ENCODE measurements around the gene CHD1.

Gene CHD1

DNA sequence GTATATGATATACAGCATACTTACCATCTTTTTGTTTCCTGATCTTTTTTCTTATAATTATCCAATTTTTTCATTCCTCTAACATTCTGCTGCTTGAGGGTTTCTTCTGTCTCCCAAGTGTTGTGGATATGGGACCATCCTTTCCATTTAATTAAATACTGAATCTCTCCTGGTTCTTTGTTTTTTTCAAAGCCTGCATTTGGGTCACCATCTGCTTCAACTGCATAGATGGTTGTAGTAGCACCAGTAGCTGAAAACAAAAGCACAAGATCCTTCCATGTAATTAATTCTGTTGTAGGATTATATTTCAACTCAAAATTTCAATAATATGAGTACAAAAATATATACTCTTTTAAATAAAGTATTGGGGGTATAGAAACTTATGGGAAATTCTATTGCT, 29.4 kb downstream of the CHD1 start:
- DNase-seq (ENCODE audit: low read depth): no peak

DNA sequence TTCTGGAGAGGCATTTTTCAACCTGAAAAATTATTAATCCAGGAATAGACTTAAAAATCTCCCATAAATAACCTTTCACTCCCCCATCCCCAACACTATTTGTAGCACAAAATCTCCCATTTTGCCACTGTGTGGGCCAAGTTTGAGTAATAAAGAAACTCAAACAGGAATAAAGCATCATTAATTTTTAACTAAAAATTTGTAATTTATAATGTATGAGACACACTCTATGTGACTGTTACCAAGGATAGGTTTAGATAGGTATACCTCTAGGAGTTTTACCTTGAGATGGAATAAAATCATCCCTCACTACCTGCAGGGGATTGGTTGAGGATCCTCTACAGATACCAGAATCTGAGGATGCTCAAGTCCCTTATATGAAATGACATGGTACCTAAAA, 30.1 kb downstream of the CHD1 start:
- no peak for DNase-seq (ENCODE audit: low read depth)

DNA sequence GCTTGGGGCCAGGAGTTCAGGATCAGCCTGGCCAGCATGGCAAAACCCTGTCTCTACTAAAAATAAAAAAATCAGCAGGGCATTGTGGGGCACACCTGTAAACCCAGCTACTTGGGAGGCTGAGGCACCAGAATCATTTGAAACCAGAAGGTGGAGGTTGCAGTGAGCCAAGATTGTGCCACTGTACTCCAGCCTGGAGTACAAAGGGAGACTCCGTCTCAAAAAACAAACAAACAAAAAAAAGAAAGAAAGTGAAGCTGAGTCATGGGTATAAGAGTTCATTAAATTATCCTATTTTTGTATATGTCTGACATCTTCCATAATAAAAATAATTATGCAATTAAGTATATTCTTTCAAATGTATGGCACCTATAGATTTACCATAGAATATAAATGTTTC, 37.2 kb downstream of the CHD1 start:
- DNase-seq (ENCODE audit: low read depth): no peak

DNA sequence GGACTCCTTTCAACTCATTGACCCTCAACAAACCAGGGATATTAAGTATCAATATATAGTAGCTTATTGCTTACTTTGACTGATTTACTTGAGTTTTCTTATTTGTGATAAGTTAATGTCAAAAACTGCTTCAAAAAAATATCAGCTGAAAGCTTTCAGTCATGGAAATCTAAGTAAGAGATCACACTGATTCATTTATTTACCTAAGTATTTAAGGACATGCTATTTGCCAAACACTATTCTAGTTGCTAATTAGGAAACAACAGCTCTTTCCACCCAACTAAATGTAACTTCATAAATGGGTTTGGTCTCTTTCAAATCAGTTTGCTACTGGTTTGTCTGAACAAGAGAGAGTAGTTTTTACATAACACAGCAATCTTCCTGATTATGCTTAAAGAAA, 48.2 kb downstream of the CHD1 start:
- no peak for DNase-seq (ENCODE audit: low read depth)

DNA sequence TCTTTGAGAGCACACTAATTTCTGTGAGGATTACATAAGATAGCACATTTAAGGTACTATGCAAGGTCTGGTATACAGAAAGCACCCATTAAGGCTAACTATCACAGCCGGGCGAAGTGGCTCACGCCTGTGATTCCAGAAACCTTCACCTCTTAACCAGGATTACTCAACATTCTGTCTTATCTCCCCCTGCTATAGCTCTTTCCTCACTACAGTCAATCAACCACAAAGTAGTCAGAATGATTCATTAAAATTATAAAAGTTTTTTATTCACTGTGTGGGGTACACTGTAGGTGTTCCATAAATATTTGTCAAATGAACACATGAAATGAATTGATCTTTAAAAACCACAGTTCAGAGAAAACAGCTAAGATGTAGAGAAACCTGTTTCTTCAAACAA, 48.7 kb downstream of the CHD1 start:
- no peak for DNase-seq (ENCODE audit: low read depth)

DNA sequence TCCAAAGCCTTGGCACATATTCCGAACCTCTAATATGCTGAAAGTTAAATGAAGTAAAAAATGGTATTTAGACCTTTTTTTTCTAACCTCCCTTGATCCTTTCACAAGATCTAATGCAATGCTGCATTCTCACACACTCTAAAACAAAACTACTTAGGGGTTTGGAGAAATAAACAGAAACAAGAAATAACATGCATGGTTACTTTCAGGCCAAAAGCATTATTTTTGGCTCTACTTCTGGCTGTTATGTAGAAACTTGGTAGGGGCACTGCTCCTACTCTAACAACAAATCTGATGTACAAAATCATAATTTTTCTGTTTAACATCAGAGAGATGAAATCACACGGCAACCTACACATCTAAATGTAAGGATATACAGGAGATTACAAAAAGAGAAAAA, 51.2 kb downstream of the CHD1 start:
- DNase-seq (ENCODE audit: low read depth): no peak

DNA sequence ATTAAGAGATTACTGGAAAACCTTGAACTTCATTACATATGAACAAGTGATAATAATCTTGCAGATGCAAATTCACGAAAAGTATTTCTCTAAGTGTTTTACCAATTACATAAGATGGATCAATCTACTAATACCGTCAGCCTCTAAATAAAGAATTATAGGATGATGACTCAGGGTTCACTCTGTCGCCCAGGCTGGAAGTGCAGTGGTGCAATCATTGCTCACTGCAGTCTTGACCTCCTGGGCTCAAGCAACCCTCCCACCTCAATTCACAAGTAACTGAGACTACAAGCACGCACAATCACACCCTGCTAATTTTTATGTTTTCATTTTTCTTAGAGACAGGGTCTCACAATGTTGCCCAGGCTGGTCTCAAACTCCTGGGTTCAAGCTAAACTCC, 56.1 kb downstream of the CHD1 start:
- DNase-seq (ENCODE audit: low read depth): no peak

DNA sequence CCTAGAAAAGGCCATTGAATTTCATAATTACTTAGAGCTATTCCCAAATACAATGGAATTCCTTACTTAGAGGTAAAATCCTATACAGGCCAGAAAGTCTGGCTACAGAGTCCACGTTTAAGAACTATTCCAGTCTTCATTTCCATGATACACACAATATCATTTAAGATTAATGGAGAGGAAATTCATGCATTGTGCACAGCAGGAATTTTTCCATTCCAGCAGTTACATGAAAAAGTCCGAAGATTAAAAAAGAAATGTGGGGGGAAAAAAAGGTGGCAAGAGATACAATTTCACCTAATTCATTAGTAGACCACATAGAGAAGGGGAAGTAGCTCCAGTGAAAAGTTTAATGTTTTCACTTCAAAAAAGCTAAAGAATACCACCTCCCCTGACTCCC, 63.1 kb downstream of the CHD1 start:
- DNase-seq (ENCODE audit: low read depth): no peak

DNA sequence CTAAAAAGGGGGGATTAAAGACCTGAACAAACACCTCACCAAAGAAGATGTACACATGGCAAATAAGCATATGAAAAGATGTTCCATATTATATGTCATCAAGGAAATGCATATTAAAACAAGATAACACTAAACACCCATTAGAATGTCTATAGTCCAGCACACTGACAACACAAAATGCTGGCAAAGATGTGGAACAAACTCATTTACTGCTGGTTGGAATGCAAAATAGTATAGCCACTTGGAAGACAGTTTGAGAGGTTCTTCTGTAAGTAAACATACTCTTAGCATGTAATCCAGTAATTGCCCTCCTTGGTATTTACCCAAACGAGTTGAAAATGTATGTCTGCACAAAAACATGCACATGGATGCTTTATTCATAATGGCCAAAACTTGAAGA, 81.8 kb downstream of the CHD1 start:
- no peak for DNase-seq (ENCODE audit: low read depth)

DNA sequence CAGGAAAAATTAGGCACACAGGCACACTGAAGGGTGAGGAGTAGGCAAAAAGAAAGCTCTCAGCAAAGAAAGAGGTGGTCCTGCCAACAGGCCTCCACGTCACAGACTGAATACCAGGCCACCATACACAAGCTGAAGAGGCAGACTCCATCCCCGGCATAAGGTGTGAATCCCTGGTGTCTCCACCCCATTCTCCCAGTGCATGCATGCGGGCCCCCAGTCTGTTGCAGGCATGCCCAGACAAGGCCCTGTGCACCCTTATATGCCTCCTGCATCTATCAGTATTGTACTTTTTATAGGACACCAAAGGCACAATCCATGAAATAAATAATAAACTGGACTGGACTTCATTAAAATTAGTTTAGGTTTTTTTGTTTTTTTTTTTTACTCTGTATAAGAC, 82.3 kb downstream of the CHD1 start:
- DNase-seq (ENCODE audit: low read depth): no peak

DNA sequence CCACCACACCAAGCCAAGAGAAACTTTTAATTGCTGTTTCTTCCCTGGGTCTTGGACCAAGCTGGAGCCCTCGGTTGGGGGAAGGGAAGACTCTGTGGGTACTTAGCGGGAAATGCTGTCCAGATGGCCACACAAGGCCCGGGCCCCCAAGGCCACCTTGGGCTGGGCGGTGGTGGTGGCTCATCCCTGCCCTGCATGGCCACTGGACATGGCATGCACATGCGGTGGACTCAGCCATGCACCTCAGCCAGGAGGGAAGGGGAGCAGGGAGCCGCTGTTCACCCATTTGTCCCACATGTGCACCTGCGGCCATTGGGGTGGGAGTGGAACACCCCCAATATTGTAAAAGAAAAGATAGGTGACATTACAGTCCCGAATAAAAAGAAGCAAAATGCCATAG, 82.9 kb downstream of the CHD1 start:
- DNase-seq (ENCODE audit: low read depth): no peak

DNA sequence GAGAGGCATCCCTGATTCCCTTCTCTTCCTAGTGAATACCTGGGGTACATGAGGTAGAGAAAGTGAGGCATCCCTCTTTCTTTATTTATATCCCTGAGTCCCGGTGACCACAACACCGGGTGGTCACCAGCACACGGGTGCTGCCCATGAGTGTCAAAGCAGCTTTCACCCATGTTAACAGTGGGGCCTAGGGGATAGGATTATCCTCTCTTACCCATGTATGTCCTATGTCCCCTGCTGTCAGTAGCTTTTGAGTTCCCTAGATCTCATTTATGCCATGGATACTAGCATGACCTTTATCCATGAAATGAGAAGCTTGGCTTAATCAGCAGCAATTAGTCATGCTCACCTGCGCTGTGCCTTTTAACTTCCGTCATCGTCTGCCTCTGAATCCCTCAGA, 83.9 kb downstream of the CHD1 start:
- DNase-seq (ENCODE audit: low read depth): no peak

DNA sequence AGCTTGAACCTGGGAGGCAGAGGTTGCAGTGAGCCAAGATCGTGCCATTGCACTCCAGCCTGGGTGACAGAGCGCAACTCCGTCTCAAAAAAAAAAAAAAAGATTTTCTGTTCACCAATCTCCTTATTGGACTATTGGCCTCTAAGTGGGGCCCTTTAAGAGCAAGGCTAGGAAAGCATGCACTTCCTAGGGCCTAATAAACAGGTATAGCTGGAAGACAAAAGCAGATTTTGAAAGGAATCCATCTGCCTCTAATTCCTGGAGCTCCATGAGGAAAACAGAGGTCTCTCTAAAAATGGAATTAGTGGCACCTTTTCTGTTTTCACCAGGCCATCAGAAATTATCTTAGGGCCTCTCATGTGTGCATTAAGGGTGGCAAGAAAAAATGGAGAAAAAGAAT, 85.3 kb downstream of the CHD1 start:
- no peak for DNase-seq (ENCODE audit: low read depth)

DNA sequence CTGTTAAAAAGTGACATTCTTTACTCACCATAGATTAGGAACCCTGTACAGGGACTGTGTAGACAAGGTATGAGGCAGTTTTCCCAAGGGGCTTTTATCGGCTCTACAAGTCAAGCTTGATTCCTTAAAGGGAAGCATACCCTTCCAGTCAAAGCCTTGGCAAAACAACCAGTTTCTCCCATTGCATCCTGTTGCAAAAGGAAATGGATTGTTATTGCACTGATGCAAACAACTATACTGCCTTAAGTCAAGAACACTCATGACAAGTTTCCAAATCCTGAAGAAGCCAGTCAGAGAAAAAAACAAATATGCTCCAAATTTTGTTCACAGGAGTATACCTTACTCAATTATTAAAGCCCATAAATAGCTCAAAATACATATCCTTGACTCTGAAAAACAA, 87.9 kb downstream of the CHD1 start:
- no peak for DNase-seq (ENCODE audit: low read depth)

DNA sequence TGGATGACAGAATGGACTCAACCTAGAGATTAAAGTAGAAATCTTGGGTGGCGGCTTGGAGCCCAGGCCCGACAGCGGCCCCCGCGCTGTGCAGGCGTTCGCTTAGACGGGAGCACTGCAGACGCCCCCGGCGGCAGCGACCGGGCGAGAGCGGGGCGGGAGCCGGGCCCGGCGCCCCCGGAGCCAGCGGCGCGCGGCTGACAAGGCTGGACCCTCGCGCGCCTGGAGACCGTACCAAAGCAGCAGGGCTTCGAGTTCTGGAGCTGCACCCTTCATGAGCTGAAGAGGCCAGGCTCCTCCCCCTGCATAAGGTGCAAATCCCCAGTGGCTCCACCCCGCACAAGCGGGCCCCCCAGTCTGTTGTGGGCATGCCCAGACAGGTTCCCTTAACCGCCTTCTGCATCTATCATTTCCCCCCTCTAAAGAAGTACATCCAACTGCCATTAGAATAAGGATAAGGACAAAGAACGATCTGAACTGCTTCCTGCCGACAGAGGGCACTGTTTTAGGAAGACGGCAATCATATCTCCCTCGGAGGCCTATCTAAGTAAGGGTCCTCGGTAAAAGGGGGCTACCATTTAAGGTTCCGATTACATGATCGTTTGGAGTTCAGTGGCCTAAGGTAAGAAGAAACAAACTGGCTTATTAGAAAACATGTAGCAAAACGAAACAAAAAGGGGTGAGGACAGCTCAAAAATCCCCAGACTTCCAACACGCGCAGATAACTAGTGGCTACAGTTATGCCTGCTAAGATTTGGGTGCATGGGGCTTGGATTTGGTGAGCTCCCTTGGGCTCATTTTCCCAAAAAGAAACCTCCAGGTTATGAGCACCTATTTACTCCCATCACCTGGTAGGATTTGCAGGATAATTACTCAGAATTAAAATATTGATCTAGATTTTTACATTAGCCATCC, 89.1 kb downstream of the CHD1 start:
- DNase-seq (ENCODE audit: low read depth): no peak

DNA sequence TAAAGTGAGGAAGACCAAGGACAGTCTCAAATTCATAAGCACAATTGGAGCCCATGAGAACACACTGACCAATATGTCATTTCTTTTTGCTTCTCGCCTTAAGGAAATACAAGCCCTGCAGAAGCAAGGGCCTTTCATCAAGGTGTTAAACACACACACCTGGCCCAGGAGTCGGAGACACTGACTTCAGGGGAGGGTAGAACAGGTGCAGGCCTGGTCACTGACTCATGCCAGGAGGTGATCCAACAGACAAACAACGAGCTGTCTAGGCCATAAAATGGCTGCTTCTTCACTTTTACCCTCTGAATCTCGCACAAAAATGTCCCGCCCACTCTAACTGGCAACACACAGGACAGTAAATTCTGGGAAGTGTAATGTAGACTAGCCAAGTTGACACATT, 92.6 kb downstream of the CHD1 start:
- DNase-seq (ENCODE audit: low read depth): no peak

DNA sequence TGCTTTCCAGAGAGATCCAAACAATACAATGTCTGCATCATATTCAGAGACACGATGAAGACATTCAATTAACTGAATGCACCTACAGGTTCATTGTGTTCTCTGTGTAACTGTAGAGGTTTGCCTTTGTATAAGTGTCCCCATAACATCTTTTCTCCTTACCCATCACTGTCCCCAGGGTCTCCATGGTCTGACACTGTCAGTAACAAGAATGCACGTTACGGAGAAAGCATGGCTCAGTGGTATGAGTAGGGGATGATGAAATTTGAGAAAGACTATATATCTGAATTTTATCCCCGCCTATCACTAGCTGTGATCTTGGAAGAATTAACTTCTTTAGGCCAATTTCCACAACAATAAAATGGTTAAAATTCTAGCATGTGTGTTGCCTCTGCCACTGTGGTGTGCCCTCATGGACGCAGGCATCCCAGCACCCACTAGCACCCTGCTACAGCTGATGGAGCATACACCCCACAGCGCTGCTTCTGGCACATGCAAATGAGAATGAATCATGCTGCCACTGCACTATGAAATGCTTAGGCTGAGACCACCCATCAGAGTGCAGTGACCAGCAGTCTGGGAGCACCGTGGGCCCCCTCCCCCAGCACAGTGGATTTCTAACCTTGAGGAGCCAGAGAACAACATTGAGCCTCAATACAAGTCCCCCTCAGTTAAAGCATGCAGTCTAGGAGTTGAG, 101.1 kb downstream of the CHD1 start:
- no peak for DNase-seq (ENCODE audit: low read depth)

DNA sequence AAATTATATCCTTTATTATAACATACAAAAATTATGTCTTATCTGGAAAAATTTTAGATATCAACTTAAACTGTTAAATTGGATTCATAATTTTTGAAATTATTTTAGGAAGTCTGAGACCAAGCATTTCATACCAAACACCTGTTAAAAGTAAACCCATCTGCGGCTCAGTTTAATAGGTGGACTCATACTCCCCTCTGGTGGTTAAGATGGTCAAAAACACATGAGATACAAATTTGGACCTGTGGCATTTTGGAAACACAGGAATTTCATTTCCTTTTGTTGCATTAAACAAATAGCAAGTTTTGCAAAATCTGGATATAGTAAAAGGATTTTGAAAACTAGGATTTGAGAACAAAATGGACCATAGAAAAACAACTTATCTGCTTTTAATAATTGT, 101.6 kb downstream of the CHD1 start:
- DNase-seq (ENCODE audit: low read depth): no peak

DNA sequence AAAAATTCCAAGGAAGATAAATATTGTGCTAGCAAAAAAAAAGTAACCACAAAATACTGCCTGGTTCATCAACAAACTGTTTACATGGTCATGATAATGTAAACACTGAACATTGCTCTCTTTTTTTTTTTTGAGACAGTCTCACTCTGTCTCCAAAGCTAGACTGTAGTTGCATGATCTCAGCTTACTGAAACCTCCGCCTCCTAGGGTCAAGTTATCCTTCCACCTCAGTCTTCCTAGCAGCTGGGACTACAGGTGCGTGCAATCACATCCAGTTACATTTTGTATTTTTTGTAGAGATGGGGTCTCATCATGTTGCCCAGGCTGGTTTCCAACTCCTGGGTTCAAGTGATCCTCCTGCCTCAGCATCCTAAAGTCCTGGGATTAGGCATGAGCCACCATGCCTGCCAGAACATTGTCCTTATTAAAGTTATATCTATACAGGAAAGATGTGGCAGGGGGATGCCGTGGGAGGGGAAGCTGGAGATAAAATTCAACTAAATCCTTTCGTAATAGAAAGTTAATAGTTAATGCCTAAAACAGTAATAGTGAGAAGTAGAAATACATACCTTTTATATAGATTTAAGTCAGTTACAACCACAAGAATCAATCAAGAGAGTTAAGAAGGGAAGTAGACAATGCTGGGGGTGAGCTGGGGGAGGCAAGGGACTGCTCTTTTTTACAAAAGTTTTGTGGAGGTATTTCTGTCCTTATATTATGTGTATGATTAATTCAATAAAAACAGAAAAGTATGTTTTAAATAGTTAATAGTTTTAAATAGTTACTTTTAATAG, 103.0 kb downstream of the CHD1 start:
- no peak for DNase-seq (ENCODE audit: low read depth)

DNA sequence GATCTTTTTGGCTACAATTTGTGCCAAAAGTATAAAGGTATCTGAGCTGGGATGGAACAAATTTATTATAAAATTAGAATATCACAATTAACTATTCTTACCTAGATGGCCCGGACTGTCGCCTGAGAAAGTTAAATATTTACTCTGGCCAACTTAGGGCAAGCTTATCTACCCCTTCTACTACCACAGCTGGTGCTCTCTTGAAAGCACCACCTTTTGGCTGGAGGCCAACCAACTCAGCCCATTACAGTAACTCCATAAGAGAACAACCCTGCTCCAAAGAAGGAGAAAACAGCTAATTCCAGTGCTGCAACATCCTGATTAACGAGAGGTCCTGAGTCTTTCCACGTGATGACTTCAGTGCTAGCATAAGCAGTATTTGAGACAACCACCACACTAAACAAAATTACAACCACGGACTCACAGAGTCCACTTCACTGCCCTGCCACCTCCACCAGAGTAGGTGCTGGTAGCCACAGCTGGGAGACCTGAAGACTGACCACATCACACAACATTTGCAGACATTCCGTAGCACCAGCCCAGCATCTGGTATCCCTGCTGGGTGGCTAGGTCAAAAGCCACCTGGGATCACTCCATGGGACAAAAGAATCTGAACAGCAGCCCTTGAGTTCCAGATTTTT, 112.1 kb downstream of the CHD1 start:
- DNase-seq (ENCODE audit: low read depth): no peak

DNA sequence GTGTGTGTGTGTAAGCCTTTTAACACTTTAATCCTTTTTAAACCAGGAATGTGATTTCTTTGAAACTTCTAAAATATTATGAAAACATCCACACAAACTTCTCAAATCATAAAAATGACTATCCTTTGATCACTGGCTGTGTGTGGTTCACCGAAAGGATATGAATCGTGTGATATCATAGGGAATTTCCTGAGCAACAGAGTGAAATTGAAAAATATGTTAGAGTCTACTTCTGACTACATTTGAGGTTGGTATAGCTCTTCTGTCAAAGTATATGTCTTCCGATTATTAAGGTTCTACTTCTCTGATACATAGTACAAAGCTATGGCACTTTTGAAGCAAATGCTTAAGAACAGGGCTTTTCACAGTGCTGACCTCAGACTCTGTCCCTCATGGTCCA, 115.1 kb downstream of the CHD1 start:
- no peak for DNase-seq (ENCODE audit: low read depth)

DNA sequence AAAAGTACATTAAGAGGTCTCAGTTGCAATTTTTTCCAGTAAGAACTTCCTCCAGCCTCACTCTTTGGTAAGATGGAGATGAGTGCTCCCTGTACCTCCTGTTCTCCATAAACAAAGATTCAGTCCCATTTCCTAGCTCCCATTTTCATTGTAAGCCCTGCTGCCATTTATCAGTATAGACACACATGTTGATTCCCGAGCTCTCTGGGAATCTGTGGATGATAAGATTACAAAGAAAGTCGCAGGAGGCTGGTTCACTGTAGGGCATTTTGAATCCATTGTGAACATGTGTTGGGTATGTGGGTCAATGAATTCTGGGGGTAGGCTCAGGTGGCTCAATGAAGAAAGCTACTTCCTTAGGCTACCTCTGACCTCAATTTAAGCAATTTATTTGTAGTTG, 118.6 kb downstream of the CHD1 start:
- no peak for DNase-seq (ENCODE audit: low read depth)

Data from activated gamma-delta T cell treated with anti-CD3 and anti-CD28 coated beads, Interleukin-2, amount 50 U/mL, for 16 hours (primary cell).